ENCODE measurements around the gene ARGLU1. TPM values are rescaled to one million over a fixed set of nuclear protein-coding genes. Genes with fewer than 3 reads are reported as not detected.

Gene ARGLU1
- total RNA-seq, 1 experiment from 2014 or later: 66.5 TPM

DNA sequence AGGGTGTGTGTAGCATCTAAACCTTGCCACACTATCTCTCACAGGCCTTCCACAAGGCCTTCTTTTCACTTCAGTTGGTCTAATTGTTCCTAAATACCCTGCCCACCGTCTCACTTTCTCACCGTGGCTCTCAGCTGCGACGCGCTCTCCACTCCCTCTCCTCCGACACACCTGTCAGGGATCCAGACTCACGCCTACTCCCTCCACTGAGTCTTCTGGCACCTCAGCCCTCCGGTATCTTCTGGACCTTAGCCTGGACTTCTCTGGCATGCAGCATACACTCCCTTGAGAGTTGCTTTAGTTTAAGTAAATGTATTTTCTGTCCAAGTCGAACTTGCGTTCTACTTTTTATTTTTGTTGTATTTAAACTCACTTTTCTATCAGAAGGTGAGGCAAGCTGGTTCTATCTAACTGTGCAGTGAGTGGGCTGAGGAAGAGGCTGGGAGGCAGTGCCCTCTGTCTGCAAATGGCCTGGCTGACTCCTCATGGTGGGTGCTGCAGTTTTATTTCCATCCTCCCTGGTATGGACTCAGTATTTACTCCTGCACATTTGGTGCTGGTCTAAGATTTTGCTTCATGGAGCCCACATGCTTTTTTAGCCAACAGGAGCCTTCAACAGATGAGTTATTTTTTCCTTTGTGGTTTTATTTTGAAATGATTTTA lies 28.5 kb upstream of the ARGLU1 start:
- no TSS peak for BruUV-seq (replicated peaks)
- POLR2A ChIA-PET (ENCODE audit: low non-redundant PET): no interaction called here
- CTCF ChIA-PET: interaction anchor here (0.6 kb wide), 1 partner anchor 60 kb away, joined by 3 read pairs; no protein-coding TSS in a partner anchor

DNA sequence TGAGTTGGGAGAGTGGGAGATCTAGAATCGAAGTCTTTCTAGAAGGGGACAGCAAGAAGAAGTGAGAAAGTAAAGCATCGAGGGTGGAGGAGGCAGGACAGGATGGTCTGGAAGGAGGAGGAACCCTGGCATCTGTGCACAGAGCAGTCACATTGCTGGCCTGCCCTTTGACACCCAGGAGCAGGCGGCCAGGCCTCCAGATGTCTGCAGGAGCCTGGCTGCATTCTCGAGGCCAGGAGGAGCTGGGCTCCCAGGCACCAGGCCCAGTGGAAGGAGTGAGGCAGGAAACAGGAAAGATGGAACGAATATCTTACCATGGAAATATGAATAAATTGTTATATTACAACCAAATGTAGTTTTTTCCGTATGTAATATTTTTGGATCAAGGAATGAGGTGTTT lies 27.7 kb upstream of the ARGLU1 start:
- no TSS peak for BruUV-seq (replicated peaks)
- H3K4me1 ChIP-seq (ENCODE audit: insufficient read depth, low read length, poor library complexity, severe bottlenecking): peaks cover 25% of the 10 kb centered on the region
- H3K27ac ChIP-seq (ENCODE audit: low read depth, low read length, poor library complexity, severe bottlenecking): peak overlapping the region; percentile 1
- intact Hi-C loops (cut with micrococcal nuclease; ENCODE audit: unreplicated experiment): no loop called here
- H3K9me3 ChIP-seq (ENCODE audit: low read depth, low read length, poor library complexity, severe bottlenecking): no peaks in the 10 kb centered on the region
- ChIA-PET CTCF (no interaction called here), POLR2A (ENCODE audit: low non-redundant PET) (interaction anchor here (0.5 kb wide), 1 partner anchor 25 kb away, joined by 4 read pairs; no protein-coding TSS in a partner anchor)
- DNase-seq (ENCODE audit: low spot score): no peak
- no peak overlapping the region for H3K4me3 ChIP-seq (ENCODE audit: low read depth, low read length, poor library complexity, severe bottlenecking)
- no peak for TF ChIP-seq EZH2 (IDR thresholded peaks at IDR 0.05; ENCODE audit: borderline replicate concordance, low read depth, low read length, poor library complexity, severe bottlenecking)
- TF ChIP-seq, protein P1, sequence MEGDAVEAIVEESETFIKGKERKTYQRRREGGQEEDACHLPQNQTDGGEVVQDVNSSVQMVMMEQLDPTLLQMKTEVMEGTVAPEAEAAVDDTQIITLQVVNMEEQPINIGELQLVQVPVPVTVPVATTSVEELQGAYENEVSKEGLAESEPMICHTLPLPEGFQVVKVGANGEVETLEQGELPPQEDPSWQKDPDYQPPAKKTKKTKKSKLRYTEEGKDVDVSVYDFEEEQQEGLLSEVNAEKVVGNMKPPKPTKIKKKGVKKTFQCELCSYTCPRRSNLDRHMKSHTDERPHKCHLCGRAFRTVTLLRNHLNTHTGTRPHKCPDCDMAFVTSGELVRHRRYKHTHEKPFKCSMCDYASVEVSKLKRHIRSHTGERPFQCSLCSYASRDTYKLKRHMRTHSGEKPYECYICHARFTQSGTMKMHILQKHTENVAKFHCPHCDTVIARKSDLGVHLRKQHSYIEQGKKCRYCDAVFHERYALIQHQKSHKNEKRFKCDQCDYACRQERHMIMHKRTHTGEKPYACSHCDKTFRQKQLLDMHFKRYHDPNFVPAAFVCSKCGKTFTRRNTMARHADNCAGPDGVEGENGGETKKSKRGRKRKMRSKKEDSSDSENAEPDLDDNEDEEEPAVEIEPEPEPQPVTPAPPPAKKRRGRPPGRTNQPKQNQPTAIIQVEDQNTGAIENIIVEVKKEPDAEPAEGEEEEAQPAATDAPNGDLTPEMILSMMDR (conservative IDR thresholded peaks at IDR 0.05; ENCODE audit: low read depth, low read length): no peak
- no peaks in the 10 kb centered on the region for H3K36me3 ChIP-seq (ENCODE audit: insufficient read depth, low read length, poor library complexity, severe bottlenecking)
- H3K27me3 ChIP-seq (replicated peaks; ENCODE audit: insufficient read depth, low read depth, low read length, poor library complexity): no peaks in the 10 kb centered on the region

More for the DNA sequence above, 28.5 kb upstream of the ARGLU1 start:
- H3K9me3 ChIP-seq (ENCODE audit: low read depth, low read length, poor library complexity, severe bottlenecking): no peaks in the 10 kb centered on the region
- intact Hi-C loops (cut with micrococcal nuclease; ENCODE audit: unreplicated experiment): no loop called here
- TF ChIP-seq, protein P1 (conservative IDR thresholded peaks at IDR 0.05; ENCODE audit: low read depth, low read length): no peak
- no peak for TF ChIP-seq EZH2 (IDR thresholded peaks at IDR 0.05; ENCODE audit: borderline replicate concordance, low read depth, low read length, poor library complexity, severe bottlenecking)
- no peaks in the 10 kb centered on the region for H3K36me3 ChIP-seq (ENCODE audit: insufficient read depth, low read length, poor library complexity, severe bottlenecking)
- H3K4me1 ChIP-seq (ENCODE audit: insufficient read depth, low read length, poor library complexity, severe bottlenecking): peaks cover 27% of the 10 kb centered on the region
- H3K4me3 ChIP-seq (ENCODE audit: low read depth, low read length, poor library complexity, severe bottlenecking): no peak overlapping the region
- H3K27ac ChIP-seq (ENCODE audit: low read depth, low read length, poor library complexity, severe bottlenecking): no peak overlapping the region
- DNase-seq (ENCODE audit: low spot score): no peak
- H3K27me3 ChIP-seq (replicated peaks; ENCODE audit: insufficient read depth, low read depth, low read length, poor library complexity): no peaks in the 10 kb centered on the region

DNA sequence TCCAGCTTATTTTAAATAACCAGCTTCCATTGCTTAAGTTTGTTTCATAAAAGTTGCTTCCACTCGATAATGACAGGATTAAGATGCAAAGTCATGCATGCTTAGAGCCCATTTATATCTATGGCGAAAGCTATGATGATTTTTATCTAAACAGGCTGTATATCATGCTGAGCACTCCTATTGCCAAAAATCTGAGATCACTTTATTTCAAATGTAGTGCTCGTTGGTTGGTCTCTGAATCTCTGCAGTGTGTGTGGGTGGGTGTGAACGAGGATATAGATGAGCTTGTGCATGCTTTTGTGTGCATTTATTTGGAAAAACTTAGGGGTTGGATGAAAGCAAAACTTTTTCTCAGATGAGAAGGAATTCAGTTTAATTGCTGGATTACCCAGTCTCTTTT lies 27.0 kb upstream of the ARGLU1 start:
- Histone ChIP-seq H3K27me3 (replicated peaks; ENCODE audit: insufficient read depth, low read depth, low read length, poor library complexity) (no peaks in the 10 kb centered on the region), H3K36me3 (ENCODE audit: insufficient read depth, low read length, poor library complexity, severe bottlenecking) (no peaks in the 10 kb centered on the region), H3K9me3 (ENCODE audit: low read depth, low read length, poor library complexity, severe bottlenecking) (no peaks in the 10 kb centered on the region), H3K27ac (ENCODE audit: low read depth, low read length, poor library complexity, severe bottlenecking) (peak overlapping the region; percentile 1), H3K4me1 (ENCODE audit: insufficient read depth, low read length, poor library complexity, severe bottlenecking) (peaks cover 19% of the 10 kb centered on the region), H3K4me3 (ENCODE audit: low read depth, low read length, poor library complexity, severe bottlenecking) (no peak overlapping the region)
- DNase-seq (ENCODE audit: low spot score): peak; percentile 84
- BruUV-seq (replicated peaks): no TSS peak
- CTCF ChIA-PET: interaction anchor here (0.5 to 0.8 kb wide), 2 partner anchors 25 to 1541 kb away, joined by 3 to 6 read pairs; no protein-coding TSS in a partner anchor
- POLR2A ChIA-PET (ENCODE audit: low non-redundant PET): interaction anchor here (0.5 to 0.6 kb wide), 2 partner anchors 25 to 62 kb away, joined by 4 to 5 read pairs; no protein-coding TSS in a partner anchor
- no peak for TF ChIP-seq EZH2 (IDR thresholded peaks at IDR 0.05; ENCODE audit: borderline replicate concordance, low read depth, low read length, poor library complexity, severe bottlenecking)
- TF ChIP-seq, protein P1 (conservative IDR thresholded peaks at IDR 0.05; ENCODE audit: low read depth, low read length): no peak
- intact Hi-C loops (cut with micrococcal nuclease; ENCODE audit: unreplicated experiment): no loop called here
